GM12875 (cell line): ENCODE data around the gene IQCE.

Experiments used
- H3K4me3 ChIP-seq: one replicate; pipeline ENCODE4 v1.5.1; 2011; ENCODE audit warnings: low read depth, low read length, control low read depth
- TF ChIP-seq, protein P1 (sequence below): IDR thresholded peaks from 2 replicates; pipeline ENCODE4 v1.5.1; 2011; ENCODE audit warnings: low read depth, mild to moderate bottlenecking, control low read depth, inconsistent platforms, low read length, moderate library complexity, borderline replicate concordance; ENCODE audit not compliant: insufficient read depth

The IQCE gene

DNA sequence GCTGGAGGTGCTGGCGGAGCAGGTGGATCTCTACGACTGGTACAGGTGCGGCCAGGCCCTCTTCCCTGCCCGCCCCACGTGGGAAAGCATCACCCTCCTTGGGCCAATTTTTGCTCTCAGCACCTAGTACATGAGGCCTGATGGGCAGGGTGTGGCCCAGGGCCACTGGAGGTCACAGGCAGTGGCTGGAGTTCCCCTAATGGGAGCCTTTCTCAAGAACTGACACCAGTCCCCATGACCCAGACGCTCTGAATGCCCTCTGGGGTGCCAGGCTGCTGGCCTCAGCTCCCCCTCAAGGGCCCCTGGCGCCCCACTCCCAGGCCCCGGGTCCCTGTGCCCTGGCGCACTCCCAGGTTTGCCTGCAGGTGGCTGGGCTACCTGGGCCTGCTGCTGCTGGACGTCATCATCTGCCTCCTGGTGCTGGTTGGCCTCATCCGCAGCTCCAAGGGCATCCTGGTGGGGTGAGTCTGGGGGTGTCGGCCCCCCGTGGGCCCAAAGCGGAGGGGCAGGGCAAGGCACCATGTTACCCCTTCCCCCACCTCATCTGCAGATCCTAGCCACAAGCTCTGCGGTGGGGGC lies 88.9 kb downstream of the IQCE start:
- no peak overlapping the region for H3K4me3 ChIP-seq
- TF ChIP-seq, protein P1, sequence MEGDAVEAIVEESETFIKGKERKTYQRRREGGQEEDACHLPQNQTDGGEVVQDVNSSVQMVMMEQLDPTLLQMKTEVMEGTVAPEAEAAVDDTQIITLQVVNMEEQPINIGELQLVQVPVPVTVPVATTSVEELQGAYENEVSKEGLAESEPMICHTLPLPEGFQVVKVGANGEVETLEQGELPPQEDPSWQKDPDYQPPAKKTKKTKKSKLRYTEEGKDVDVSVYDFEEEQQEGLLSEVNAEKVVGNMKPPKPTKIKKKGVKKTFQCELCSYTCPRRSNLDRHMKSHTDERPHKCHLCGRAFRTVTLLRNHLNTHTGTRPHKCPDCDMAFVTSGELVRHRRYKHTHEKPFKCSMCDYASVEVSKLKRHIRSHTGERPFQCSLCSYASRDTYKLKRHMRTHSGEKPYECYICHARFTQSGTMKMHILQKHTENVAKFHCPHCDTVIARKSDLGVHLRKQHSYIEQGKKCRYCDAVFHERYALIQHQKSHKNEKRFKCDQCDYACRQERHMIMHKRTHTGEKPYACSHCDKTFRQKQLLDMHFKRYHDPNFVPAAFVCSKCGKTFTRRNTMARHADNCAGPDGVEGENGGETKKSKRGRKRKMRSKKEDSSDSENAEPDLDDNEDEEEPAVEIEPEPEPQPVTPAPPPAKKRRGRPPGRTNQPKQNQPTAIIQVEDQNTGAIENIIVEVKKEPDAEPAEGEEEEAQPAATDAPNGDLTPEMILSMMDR, result no peak

DNA sequence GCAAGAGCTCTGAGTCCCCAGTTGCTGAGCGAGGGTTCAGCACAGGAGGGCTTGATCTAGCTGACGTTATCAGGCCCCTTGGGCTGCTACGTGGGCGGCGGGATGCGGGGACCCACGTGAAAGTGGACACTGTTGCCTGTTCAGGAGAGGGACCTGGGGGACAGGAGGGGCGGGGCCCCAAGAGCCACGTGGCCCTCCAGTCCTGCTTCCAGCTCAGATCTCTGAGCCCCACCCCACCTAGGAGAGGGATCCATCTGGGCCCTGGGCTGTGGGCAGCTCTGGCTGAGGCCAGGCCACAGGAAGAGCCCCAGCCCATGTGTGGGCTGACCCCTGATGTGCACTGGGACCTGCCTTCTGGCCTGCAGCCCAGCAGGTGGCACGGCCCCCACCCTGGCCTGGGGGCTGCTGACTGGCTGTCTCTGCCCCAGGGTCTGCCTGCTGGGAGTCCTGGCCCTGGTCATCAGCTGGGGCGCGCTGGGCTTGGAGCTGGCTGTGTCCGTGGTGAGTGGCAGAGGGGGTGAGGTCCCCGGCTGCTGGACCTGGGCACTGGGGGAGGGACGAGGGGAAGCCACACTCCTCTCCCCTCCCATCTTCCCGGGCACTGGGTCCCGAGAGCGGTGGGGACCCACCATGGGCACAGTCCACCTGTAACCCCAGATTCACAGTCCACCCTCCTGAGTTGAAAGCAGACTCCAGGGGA lies 90.5 kb downstream of the IQCE start:
- TF ChIP-seq, protein P1, result no peak

DNA sequence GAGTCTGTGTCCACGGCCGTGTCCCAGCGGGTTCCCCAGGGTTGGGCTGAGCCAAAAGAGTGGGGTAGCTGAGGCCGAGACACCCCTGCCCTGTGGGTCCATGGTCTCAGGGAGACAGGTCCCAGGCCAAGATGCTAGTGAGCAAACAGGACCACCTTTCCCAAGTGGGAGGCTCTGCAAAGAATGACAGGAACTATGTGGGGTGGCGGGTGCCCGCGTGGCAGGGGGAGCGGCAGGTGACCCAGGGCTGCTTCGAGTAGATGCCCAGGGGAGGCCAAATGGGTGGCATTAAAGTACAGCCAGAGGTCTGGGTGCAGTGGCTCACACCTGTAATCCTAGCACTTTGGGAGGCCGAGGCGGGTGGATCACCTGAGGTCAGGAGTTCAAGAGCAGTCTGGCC lies 91.2 kb downstream of the IQCE start:
- TF ChIP-seq, protein P1, result no peak
- no peak overlapping the region for H3K4me3 ChIP-seq

More for the DNA sequence above, 90.5 kb downstream of the IQCE start:
- no peak overlapping the region for H3K4me3 ChIP-seq

DNA sequence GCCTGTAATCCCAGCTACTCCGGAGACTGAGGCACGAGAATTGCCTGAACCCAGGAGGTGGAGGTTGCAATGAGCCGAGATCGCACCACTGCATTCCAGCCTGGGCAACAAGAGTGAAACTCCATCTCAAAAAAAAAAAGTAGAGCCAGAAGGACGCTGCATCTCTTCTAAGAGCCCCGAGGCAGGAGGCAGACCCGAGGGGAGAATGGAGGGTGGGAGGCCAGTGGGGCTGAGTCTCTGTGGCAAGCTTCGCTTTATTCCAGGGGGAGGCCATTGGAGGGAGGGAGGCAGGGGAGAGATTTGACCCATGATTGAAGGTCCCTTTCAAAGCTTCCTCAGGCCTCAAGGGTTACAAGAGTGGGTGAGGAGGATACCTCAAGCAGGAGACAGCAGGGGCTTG lies 91.7 kb downstream of the IQCE start:
- TF ChIP-seq, protein P1, result no peak

DNA sequence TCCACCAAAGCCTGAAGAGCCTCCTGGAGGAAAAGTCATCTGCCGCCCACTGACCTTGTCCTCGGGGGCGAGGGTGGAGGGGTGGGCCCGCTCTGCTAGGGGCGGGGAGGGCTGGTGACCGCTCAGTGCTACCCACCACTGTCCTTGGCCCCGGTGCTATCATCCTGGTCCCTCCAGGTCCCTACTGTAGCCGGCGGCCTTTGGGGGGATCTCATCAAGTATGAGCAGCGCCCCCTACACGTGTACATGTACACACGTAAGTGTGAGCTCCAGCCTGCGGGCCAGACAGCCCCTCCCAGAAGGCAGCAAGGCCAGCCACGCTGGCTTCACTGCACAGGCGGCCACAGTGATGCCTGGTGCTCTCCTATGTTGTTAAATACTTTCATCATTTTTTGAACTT lies 92.6 kb downstream of the IQCE start:
- H3K4me3 ChIP-seq, result no peak overlapping the region
- TF ChIP-seq, protein P1, result 0 out of 2 replicates have a peak, but pooled peaks have one; percentile 9

More for the DNA sequence above, 91.7 kb downstream of the IQCE start:
- H3K4me3 ChIP-seq, result no peak overlapping the region

DNA sequence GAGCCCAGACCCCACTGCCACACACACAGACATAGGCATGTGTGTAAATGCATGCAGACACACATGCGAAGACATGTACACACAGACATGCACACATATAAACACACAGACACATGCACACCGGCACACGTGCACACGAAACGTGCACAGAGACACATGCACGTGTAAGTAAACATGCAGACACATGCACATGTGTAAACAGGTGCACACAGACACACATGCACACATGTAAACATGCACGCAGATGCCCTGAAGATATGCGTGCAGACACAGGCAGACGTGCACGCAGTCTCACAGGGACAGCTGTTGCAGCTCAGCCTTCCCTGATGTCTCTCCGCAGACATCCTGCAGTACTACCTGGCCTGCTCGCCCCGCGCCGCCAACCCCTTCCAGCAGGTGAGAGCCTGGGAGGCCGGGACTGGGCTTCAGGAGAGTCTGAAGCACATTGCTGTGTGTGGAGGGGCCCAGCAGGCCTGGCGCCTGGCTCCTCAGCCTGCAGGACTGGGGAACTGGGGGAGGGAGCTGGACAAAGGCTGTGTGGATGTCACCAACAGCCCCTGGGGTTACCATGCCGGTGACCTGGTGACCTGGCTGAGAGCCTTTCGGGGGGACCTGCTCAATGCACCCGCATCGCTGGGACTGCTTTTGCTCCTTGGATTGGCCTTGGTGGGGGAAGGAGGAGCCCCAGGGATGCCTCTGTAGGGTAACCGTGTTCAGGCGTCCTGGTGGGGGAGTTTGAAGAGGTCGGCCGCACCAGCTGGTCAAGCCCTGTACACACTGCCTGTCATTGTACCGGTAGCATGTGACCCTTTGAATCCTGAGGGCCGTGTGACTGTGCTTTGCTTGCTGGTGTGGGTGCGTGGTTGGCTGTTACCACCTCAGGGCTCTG lies 93.3 kb downstream of the IQCE start:
- TF ChIP-seq, protein P1, result no peak
- no peak overlapping the region for H3K4me3 ChIP-seq
